Endometrial microvascular endothelial cells (primary cell): ENCODE data around the gene LANCL1. TPM values are rescaled to one million over a fixed set of nuclear protein-coding genes. Genes with fewer than 3 reads are reported as not detected.

Experiments
- in situ Hi-C: cut with HindIII; loops from 2 replicates; pipeline ENCODE4 v1.10.0; 2017; ENCODE audit warnings: low sequenced_read_pairs, low pct_unique_long_range_greater_than_20kb; ENCODE audit errors: inconsistent ontology term
- total RNA-seq: library from RNA; depleted of rRNA; stranded (reverse); fragments of >200 nt; gene quantifications from one replicate; pipeline ENCODE4 v1.2.3, GENCODE V29; 2015; ENCODE audit errors: inconsistent ontology term

The LANCL1 gene
- total RNA-seq, 1 donor from 2014 or later = 34.6 TPM

DNA sequence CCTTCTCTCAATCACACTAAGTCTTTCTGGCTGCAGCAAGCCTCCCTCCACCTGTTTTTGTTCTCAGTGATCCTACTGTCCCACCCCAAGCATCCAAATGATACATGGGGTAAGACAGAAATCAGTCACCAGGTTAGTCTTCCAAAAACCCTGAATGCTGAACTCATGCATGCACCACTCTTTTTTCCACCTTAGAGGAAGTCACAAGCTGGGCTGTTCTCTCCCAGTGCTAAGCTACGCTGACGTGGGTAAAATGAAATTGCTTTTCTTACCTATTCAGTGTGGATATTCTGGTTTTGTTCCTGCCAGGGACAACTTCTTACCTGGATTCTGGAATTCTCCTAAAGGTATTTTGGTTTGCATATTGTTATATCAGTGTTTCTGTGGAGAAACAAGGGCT lies 54.2 kb downstream of the LANCL1 start:
- in situ Hi-C loops = no loop called here

DNA sequence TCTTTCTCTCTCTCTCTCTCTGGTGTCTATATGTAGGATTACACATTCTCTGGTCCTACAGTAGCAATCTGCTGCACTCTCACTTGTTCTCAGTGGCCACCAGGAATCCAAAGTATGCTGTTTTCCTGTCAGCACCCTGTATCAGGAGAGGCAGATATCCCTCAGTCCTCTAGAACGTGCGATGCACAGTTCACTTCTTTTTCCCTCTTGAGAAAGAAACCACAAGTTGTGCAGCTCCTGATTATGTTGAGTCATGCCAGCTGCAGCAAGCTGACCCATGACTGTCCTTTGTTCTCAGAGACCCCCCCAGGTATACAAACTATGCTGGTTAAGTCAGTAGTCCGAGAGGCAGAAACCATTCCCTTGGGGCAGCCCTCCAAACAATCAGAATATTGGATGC lies 54.6 kb downstream of the LANCL1 start:
- in situ Hi-C loops = no loop called here

DNA sequence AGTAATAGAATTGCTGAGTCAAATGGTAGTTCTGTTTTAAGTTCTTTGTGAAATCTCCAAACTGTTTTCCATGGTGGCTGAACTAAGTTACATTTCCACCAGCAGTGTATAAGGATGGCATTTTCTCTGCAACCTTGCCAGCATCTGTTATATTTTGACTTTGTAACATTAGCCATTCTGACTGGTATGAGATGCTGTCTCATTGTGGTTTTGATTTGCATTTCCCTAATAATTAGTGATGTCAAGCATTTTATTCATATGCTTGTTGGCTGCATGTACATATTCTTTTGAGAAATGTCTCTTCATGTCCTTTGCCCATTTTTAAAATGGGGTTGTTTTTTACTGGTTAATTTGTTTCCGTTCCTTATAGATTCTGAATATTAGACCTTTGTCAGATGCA lies 63.9 kb downstream of the LANCL1 start:
- in situ Hi-C loops = no loop called here

DNA sequence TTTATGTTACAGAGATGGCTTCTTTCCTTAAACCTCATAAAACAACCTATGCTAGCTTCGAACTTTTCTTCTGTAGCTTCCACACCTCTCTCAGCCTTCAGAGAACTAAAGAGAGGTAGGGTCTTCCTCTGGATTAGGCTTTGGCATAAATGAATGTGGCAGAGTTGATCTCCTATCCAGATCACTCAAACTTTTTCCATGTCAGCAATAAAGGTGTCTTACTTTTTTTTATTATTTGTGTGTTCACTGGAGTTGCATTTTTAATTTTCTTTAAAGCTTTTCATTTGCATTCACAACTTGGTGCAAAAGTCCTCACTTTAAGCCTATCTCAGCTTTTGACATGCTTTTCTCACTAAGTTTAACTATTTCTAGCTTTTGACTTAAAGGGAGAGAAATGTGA lies 66.0 kb downstream of the LANCL1 start:
- in situ Hi-C loops = no loop called here

DNA sequence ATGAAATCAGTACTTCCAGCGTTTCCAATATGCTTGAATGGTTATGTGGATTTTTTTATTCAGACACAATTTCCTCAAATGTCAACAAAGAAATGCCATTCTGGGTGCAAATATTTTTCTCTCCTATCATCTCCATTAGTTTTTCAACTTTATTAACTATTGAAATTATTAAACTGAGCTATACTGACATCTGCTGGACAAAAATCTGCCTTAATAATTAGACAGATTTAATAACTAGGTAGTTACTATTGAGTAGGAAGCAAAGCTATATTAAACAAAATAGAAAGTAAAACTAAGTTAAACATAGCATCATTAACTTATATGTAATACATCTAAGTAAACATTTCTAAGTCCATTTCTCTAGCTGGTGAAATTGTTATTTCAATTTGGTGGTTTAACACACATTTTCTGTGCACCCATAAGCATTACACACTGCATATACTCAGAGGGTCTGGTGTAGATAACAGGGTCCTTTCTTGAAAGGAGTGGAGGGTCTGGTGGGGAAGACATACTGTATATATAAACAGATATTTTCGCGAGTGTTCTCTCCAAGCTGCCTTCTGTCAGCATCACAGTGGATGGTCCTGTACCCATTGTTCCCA lies 77.0 kb downstream of the LANCL1 start:
- in situ Hi-C loops = no loop called here

DNA sequence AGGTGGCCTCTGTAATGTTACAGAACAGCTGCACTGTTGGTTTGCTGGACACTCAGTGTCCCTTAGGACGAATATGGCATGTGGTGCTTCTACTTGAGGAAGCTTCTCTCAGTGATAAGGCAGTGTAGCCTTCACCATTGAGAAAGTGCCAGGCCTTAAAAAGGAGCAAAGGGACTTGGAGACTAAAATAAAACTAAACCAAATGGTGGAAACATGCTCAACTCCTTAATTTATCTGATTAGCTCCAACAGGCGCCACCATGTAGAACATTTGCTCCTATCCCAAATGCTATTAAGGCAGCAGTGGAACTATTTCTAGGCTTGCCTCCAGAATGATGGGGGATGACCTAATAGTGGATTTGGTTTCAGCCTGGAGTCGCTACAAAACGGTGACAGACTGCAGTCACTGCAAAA lies 84.1 kb downstream of the LANCL1 start:
- in situ Hi-C loops = no loop called here

DNA sequence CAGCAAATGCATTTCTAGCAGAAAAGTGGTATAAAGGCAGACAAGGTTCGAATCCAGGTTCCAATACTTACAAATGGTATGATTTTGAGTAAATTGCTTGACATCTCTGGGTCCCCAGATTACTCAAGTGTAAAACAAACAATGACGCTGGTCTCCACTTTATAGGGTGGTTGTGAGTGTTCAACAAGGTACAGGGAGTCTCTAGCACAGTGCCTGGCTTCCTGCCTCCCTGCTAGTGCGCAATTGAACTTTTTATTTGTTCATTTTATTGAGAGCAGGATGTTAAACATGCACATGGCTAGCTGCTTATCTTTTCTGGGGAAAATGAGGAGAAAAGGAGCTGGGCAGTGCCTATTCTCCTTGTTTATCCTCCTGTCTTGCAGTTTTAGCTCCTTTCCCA lies 86.7 kb downstream of the LANCL1 start:
- in situ Hi-C loops = no loop called here

DNA sequence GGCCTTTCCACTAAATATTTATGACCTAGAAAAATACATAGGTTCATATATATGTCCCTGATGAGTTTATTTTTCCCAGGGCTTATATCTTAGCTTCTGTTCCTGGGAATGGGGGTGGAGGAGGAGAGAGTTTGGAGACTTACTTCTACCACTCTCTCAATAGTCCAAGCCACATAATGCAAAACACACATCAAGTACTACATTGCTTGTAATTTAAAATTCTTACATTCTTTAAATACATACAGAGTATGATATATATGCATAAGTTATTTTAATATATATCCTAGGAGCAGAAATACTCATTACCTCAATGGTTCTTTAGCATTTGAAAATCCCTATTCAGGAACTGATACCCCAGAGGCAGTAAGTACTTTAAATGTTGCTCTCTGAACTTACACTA lies 88.4 kb downstream of the LANCL1 start:
- in situ Hi-C loops = no loop called here

DNA sequence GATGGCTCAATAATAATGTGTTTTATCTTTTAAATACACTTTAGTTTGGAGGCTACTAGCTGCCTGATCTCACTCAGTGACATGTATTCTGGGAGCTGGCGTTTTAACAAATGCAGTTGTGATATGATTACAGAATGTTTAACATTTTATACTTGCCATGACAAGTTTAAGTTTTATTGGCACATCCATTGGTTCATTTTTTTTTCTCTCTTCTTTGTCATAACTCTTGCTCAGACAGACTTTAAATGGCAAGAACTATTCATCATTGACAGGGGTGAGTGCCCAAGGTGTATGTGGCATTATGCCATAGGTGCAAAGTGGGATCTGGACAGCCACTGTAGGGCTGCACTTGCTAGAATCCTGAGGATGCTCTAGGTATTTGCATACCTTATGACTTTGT lies 89.5 kb downstream of the LANCL1 start:
- in situ Hi-C loops = no loop called here

Other genes starting within 250 kb of the LANCL1 start
- gene MYL1, start 161.6 kb downstream of the LANCL1 start, total RNA-seq = not detected
- gene CPS1, start 79.8 kb upstream of the LANCL1 start, total RNA-seq = 1.1 TPM